Sigmoid colon (tissue), 4 donors: ENCODE measurements around the gene TYR.

Experiments
- CTCF ChIP-seq, 4 experiments: fragments of 450-650 bp in 3 of 4; fragments of 200-600 bp in 1 of 4; IDR thresholded peaks; one replicate each; pipeline ENCODE4 v1.5.1; 2016 to 2019; ENCODE audit warnings: antibody characterized with exemption in 4 of 4, mild to moderate bottlenecking in 3 of 4, moderate library complexity in 2 of 4
- EP300 ChIP-seq, 4 donors: sonication (generic); formaldehyde crosslinking; IDR thresholded peaks; one replicate each; pipeline ENCODE4 v1.6.1; 2017; ENCODE audit warnings: antibody characterized with exemption in 4 of 4
- POLR2A ChIP-seq, 2 donors: fragments of 450-650 bp; IDR thresholded peaks; one replicate each; pipeline ENCODE4 v1.6.1; 2016; ENCODE audit warnings: antibody characterized with exemption in 2 of 2, mild to moderate bottlenecking in 2 of 2, moderate library complexity in 2 of 2

GRCh38 chr11:89220684-89221339 lies 43.1 kb downstream of the TYR start:
- TF ChIP-seq EP300 (IDR thresholded peaks at IDR 0.05), result no peak
- TF ChIP-seq CTCF (IDR thresholded peaks at IDR 0.05), result no peak
- TF ChIP-seq POLR2A (IDR thresholded peaks at IDR 0.05), result no peak
